Effector memory CD4-positive, alpha-beta T cell (primary cell): ENCODE measurements around the gene COMMD10.

ENCODE experiments used
- DNase-seq, 3 donors: peaks; one replicate each; pipeline ENCODE4 v3.0.0-alpha.2; 2020
- H3K27ac ChIP-seq: 2 replicates; pipeline ENCODE4 v1.7.0; 2013; ENCODE audit warnings: mild to moderate bottlenecking, low read length, moderate library complexity; ENCODE audit not compliant: insufficient read depth, poor library complexity, severe bottlenecking
- H3K27me3 ChIP-seq: replicated peaks from 2 replicates; pipeline ENCODE4 v1.7.0; 2013; ENCODE audit warnings: mild to moderate bottlenecking, low read length; ENCODE audit not compliant: insufficient read depth, control insufficient read depth, poor library complexity, severe bottlenecking
- H3K36me3 ChIP-seq: 2 replicates; pipeline ENCODE4 v1.7.0; 2013; ENCODE audit warnings: mild to moderate bottlenecking, low read length, moderate library complexity; ENCODE audit not compliant: control insufficient read depth, insufficient read depth
- H3K4me1 ChIP-seq: 2 replicates; pipeline ENCODE4 v1.7.0; 2013; ENCODE audit warnings: low read length, mild to moderate bottlenecking; ENCODE audit not compliant: control insufficient read depth, insufficient read depth, poor library complexity, severe bottlenecking
- H3K4me3 ChIP-seq: 2 replicates; pipeline ENCODE4 v1.7.0; 2013; ENCODE audit warnings: low read length, low read depth, mild to moderate bottlenecking; ENCODE audit not compliant: insufficient read depth, poor library complexity, severe bottlenecking
- H3K9me3 ChIP-seq: 2 replicates; pipeline ENCODE4 v1.7.0; 2013; ENCODE audit warnings: mild to moderate bottlenecking, low read length, moderate library complexity; ENCODE audit not compliant: control insufficient read depth

Gene COMMD10

DNA sequence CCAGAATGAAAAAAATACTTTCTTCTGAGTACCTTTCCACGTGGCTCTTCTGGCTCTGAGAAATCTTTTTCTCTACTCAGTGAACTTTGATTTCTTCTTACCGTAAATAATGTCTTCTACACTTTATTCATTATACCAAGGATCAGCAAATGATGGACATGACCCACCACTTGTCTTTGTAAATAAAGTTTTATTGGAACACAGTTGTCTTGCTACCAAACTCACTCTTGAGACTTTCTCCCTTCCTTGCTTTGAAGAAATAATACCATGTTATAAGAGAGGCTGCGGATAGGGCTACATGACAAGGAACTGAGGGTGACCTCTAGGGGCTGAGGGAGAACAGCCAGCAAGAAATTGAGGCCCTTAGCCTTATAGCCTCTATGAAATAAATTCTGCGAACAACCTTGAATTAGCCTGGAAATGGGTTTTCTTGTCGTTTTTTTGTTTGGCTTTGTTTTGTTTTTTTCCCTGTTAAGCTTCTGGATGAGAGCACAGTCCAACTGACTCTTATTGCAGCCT is 212.5 kb downstream of the COMMD10 start:
- Histone ChIP-seq H3K27me3 (no peaks in the 10 kb centered on the region), H3K9me3 (no peaks in the 10 kb centered on the region), H3K36me3 (peaks cover 45% of the 10 kb centered on the region), H3K27ac (no peak overlapping the region), H3K4me3 (no peak overlapping the region), H3K4me1 (no peaks in the 10 kb centered on the region)
- DNase-seq: no peak

DNA sequence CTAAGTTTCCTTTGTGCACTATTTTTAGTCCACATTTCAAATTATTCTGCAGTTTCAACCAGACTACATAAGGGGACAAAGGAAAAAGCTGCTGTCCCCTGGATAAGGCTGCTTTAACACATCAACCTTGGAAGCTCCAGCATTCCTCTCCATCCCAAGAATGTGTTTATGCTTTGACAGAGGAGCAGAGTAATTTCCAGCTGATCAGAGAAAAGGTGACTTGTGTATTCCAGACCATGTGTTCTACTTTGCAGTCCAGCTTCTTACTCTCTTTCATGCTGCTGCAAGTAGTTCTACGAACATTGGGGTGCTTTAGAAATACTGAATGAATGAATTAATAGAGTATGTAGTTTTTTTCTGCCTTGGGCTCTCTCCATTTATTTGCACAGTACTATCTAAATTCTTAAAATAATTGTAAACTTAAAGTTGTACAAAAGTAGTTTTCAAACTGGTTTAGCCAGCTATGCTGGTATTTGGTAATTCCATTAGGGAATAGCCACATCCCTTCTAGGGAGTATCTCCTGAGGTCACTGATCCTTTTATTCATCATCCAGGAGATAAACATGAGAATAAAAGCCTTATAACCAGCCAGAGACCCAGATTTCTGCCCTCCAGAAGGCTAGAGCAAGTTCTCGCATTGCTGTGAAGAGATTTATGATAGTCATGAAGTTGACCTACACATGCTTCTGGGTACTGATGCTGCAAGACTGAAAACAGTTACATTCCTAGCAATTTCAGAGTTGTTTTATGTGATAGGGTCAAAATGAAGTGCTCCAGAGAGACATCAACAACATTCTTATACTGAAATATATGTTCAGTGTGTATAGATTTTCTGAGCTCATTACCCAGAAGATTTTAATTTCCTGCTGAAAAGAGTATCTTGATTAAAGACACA is 215.2 kb downstream of the COMMD10 start:
- Histone ChIP-seq H3K9me3 (peaks cover 5% of the 10 kb centered on the region), H3K27me3 (no peaks in the 10 kb centered on the region), H3K36me3 (peaks cover 58% of the 10 kb centered on the region), H3K27ac (no peak overlapping the region), H3K4me1 (no peaks in the 10 kb centered on the region), H3K4me3 (no peak overlapping the region)
- no peak for DNase-seq

DNA sequence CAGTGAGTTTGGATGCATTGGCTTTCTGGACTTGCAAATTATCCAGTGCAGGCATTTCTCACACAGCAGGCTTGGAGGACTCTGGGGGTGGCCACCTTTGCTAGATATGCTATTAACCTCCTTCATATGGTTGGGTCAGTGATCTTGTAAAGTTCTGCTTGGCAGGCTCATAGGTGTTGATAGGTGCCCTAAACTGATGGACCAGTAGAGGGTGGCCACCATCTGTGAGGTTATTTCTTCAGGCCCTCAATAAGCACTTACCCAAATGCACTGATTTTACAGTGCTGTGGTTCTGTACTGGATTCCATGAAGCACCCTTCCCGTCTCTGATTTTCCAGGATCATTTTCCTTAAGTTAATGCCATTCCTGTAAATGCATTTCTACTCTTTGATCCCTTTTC is 216.3 kb downstream of the COMMD10 start:
- H3K27ac ChIP-seq: no peak overlapping the region
- peaks cover 64% of the 10 kb centered on the region for H3K36me3 ChIP-seq
- H3K4me3 ChIP-seq: no peak overlapping the region
- DNase-seq: no peak
- H3K27me3 ChIP-seq: no peaks in the 10 kb centered on the region
- H3K9me3 ChIP-seq: peaks cover 12% of the 10 kb centered on the region
- H3K4me1 ChIP-seq: no peaks in the 10 kb centered on the region

- Histone ChIP-seq H3K4me1 (no peaks in the 10 kb centered on the region), H3K27me3 (no peaks in the 10 kb centered on the region), H3K9me3 (peaks cover 27% of the 10 kb centered on the region), H3K36me3 (peaks cover 70% of the 10 kb centered on the region), H3K4me3 (no peak overlapping the region), H3K27ac (no peak overlapping the region)
- DNase-seq: no peak
Observed at GRCh38 chr5:116303340-116303739, 218.5 kb downstream of the COMMD10 start.

- no peaks in the 10 kb centered on the region for H3K27me3 ChIP-seq
- H3K36me3 ChIP-seq: peaks cover 65% of the 10 kb centered on the region
- peaks cover 28% of the 10 kb centered on the region for H3K9me3 ChIP-seq
- no peak for DNase-seq
- H3K4me3 ChIP-seq: no peak overlapping the region
- H3K4me1 ChIP-seq: no peaks in the 10 kb centered on the region
- no peak overlapping the region for H3K27ac ChIP-seq
Observed at GRCh38 chr5:116303810-116304209, 219.0 kb downstream of the COMMD10 start.

- peaks cover 53% of the 10 kb centered on the region for H3K36me3 ChIP-seq
- no peak overlapping the region for H3K27ac ChIP-seq
- DNase-seq: no peak
- no peaks in the 10 kb centered on the region for H3K4me1 ChIP-seq
- no peaks in the 10 kb centered on the region for H3K27me3 ChIP-seq
- H3K4me3 ChIP-seq: no peak overlapping the region
- H3K9me3 ChIP-seq: peaks cover 28% of the 10 kb centered on the region
Observed at GRCh38 chr5:116305899-116306298, 221.1 kb downstream of the COMMD10 start.

GRCh38 chr5:116306846-116307245 is 222.0 kb downstream of the COMMD10 start:
- Histone ChIP-seq H3K4me3 (no peak overlapping the region), H3K27ac (no peak overlapping the region), H3K9me3 (peaks cover 28% of the 10 kb centered on the region), H3K36me3 (peaks cover 53% of the 10 kb centered on the region), H3K27me3 (no peaks in the 10 kb centered on the region), H3K4me1 (no peaks in the 10 kb centered on the region)
- DNase-seq: no peak

- H3K4me1 ChIP-seq: no peaks in the 10 kb centered on the region
- DNase-seq: no peak
- H3K9me3 ChIP-seq: peaks cover 28% of the 10 kb centered on the region
- no peak overlapping the region for H3K27ac ChIP-seq
- H3K4me3 ChIP-seq: no peak overlapping the region
- H3K27me3 ChIP-seq: no peaks in the 10 kb centered on the region
- H3K36me3 ChIP-seq: peaks cover 44% of the 10 kb centered on the region
Observed at GRCh38 chr5:116308391-116308790, 223.6 kb downstream of the COMMD10 start.

DNA sequence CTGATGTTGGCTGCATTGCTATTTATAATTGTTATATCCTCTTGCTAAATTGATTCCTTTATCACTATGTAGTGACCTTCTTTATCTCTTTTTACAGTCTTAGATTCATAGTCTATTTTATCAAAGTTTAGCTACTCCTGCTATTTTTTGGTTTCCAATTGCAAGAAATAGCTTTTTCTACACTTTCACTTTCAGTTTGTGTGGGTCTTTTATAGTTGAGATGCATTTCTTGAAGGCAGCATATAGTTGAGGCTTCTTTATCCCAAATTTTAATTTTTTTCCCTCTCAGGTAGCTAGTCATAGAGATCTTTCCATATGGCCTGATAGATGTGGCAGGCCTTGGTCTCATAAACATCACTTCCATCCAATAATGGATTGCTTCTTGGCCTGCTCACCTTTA is 228.5 kb downstream of the COMMD10 start:
- Histone ChIP-seq H3K4me3 (no peak overlapping the region), H3K9me3 (peaks cover 3% of the 10 kb centered on the region), H3K27ac (no peak overlapping the region), H3K4me1 (no peaks in the 10 kb centered on the region), H3K36me3 (peaks cover 9% of the 10 kb centered on the region), H3K27me3 (no peaks in the 10 kb centered on the region)
- no peak for DNase-seq

- H3K4me3 ChIP-seq: no peak overlapping the region
- peaks cover 21% of the 10 kb centered on the region for H3K36me3 ChIP-seq
- no peak overlapping the region for H3K27ac ChIP-seq
- no peaks in the 10 kb centered on the region for H3K27me3 ChIP-seq
- H3K4me1 ChIP-seq: no peaks in the 10 kb centered on the region
- peaks cover 5% of the 10 kb centered on the region for H3K9me3 ChIP-seq
- no peak for DNase-seq
Observed at GRCh38 chr5:116315531-116315930, 230.7 kb downstream of the COMMD10 start.
